H54 (cell line): Measurements from ENCODE around the gene KSR2.

Source experiments
- DNase-seq: peaks from one replicate; pipeline ENCODE4 v3.0.0; 2011; ENCODE audit warnings: low spot score, mixed read lengths; ENCODE audit not compliant: insufficient read length
- FAIRE-seq: peaks from 3 replicates; lab custom pipeline; 2011; peaks lifted over from hg19 to GRCh38; lab: Jason Lieb, UNC
- POLR2A ChIP-seq: IDR thresholded peaks from 2 replicates; pipeline ENCODE4 v1.6.1; 2011; ENCODE audit warnings: low read depth, mild to moderate bottlenecking, low read length

KSR2 gene

DNA sequence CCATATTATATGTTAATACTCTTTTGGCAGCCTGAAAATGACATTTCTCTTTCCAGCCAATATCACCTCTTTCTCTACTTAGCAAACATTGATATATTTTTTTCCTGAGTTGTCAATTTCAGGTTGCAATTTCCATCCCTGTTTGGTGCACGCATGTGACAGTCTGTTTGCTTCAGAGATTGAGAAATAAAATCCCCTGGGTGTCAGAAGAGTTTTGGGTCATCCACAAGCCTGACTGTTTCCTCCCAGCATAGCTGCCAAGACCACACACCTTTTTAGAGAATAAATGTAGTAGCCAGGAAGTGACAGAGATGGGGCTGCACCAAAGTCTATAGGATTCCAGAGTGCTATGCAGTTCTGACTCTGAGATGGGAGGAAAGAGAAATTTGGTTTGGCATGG is 462.5 kb downstream of the KSR2 start:
- TF ChIP-seq POLR2A: no peak
- no peak for FAIRE-seq
- DNase-seq: no peak

DNA sequence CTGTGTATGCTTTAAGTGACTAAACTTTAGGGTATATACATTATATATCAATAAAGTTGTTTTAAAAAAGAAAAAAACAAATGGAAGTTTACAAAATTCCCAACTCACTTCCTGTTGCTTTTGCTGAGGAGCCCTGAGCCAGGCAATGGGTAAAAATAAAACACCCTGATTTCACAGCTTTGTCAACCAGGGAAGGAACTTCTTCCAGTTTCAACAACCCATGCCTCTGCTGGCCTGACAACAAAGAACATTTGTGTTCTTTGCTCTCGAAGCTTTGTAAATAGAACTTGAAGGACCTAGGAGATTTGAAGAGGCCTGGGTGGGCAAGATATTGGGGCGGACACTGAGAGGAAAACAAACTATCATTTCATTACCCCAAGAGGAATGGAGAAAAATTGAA is 466.2 kb downstream of the KSR2 start:
- DNase-seq: no peak
- no peak for TF ChIP-seq POLR2A
- FAIRE-seq: no peak

GRCh38 chr12:117502233-117502632 is 466.6 kb downstream of the KSR2 start:
- no peak for DNase-seq
- TF ChIP-seq POLR2A: no peak
- no peak for FAIRE-seq

GRCh38 chr12:117501076-117501869 is 467.5 kb downstream of the KSR2 start:
- no peak for FAIRE-seq

DNA sequence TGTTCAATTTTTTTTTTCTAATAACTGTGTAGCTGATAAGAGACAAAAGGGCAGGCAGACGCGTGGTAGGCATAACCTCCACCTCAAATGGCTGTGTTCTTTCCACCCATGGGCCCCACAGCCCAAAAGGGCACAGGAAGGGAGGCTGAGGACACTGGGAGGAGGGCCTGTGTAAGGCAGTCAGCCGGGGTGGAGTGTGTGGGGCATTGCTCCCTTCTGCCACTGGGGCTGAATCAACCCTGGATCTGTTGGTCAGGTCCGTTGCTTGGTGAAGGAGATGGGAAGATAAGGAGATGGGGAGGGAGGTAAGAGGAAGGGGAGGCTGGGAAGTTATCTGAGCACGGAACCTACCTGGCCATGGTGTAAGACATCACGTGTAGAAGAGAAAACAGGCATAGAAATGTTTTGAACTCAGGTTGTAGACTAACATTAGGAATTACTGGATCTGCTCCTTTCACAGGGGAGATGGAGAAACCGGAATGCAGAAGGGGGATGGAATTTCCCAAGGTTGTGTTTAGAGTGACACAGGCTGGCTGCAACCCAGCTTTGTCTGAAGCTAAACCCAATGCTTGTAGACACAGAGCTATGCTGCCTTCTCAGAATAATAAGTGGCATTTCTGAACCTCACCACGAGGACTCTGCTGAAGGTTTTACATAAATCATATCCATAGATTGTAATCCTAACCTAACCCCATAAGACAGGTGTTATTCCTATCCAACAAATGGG is 468.9 kb downstream of the KSR2 start:
- no peak for DNase-seq
- TF ChIP-seq POLR2A: no peak
- FAIRE-seq: no peak

More at GRCh38 chr12:117501076-117501869, 467.5 kb downstream of the KSR2 start:
- no peak for TF ChIP-seq POLR2A
- no peak for DNase-seq

GRCh38 chr12:117498880-117499279 is 469.9 kb downstream of the KSR2 start:
- DNase-seq (no peak), FAIRE-seq (no peak)
- TF ChIP-seq POLR2A: no peak

DNA sequence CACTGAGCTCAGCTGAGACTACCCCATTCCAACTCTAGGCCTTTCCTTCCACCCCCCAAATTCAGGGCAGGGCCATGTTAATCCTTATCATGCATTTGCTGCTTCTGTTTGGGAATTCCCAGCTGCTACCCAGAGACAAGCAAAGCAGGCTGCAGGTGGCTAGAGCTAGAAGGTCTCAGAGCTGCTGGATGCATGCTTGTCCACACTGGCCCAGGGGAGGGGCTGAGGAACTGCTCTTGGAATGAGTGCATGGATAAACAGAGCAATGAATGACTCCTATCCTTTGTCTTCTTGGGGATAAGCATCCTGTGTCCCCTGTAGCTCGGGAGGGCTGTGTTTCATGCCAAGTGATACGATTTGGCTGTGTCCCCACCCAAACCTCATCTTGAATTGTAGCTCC is 470.5 kb downstream of the KSR2 start:
- no peak for TF ChIP-seq POLR2A
- DNase-seq: no peak
- no peak for FAIRE-seq

GRCh38 chr12:117497407-117497806 is 471.4 kb downstream of the KSR2 start:
- no peak for TF ChIP-seq POLR2A

DNA sequence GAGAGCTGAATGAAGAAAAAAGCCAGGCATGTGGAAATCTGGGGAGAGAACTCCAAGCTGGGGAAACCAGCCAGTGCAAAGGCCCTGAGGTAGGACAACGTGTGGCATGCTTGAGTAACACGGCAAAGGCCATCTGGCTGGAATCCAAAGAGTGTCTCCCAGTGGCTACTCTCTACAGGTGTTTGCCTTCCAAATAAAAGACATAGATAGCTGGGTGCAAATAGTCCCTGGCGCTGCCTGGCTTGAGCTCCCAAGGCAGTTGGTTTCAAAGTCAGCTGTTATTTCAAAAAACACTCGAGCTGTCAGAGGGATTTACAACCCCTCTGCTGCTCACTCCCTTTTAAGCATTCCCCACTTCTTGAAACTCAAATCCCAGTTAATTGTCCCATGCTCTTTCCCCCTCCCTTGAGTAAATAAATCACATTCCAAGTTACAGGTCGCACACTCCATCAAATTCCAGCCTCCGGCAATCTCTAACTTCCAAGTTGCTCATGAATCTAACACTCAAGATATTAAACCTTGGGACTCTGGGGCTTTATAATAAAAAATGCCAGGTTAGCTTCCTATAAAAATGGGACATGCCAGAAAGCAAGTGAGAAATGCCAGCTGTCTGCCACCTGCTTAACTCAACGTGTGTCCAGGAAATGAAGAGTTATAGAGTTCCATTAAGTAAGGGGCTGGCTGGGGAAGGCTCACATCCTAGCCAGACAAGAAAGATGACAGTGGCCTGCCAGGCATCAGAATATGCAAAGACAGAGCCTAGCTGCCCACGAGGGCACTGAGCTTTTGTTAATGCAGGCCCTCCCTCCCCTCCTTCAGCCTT is 473.7 kb downstream of the KSR2 start:
- TF ChIP-seq POLR2A: no peak
- no peak for FAIRE-seq
- no peak for DNase-seq

More at GRCh38 chr12:117497407-117497806, 471.4 kb downstream of the KSR2 start:
- DNase-seq: no peak
- no peak for FAIRE-seq

DNA sequence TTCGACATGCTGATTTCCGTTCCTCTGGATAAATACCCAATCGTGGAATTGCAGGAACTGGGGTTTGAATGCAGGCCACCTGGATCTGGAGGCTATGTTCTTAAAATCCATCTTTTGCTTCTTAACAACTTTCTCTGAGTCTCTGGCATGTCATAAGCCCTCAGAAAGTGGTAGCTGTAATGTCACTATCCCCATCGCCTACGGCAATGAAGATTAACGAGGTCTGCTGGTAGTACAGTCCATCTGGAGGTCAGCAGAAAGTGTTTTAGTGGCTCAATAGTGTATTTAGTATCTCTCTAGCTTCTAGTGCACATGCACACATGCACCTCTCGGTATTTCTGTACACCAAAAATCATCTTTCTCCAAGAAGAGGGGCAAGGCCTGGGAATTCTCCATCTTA is 477.1 kb downstream of the KSR2 start:
- TF ChIP-seq POLR2A: no peak
- FAIRE-seq: no peak
- no peak for DNase-seq

DNA sequence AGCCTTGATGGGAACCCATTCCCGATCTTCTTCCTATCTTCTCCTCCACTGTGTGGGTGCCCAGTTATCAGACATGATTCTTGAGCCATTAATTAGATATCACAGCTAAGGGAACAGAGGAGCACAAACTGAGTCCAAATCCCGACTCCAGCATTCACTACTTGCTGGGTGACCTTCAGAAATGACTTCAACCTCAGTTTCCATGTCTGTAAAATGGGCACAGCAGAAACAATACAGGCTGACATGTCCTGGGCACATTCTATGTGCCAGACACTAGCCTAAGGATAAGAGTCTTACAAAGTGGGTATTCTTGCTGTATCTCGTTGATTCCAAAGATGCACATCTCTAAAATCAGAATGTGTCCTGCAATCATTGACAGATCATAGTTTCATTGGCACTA is 478.7 kb downstream of the KSR2 start:
- FAIRE-seq: no peak
- DNase-seq: no peak
- TF ChIP-seq POLR2A: no peak

DNA sequence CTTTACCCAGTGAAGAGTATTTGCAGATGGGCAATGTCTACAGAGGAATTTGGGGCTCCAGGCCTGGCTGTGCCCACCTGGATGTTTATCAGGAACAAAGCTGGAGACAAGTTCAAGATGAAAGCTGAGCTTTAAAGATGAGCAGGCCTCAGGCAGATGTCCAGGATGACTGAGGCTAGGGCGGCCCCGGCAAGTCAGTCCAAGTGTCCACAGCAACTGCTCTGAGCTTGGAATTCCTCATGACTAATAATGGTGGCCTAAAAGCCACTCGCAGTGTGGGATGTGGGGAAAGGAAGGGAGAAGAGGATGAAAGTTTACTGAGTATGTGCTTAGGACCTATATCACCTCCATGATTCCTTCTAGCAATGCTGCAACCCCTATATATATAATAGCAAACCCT is 479.1 kb downstream of the KSR2 start:
- TF ChIP-seq POLR2A: no peak
- DNase-seq (no peak), FAIRE-seq (no peak)

DNA sequence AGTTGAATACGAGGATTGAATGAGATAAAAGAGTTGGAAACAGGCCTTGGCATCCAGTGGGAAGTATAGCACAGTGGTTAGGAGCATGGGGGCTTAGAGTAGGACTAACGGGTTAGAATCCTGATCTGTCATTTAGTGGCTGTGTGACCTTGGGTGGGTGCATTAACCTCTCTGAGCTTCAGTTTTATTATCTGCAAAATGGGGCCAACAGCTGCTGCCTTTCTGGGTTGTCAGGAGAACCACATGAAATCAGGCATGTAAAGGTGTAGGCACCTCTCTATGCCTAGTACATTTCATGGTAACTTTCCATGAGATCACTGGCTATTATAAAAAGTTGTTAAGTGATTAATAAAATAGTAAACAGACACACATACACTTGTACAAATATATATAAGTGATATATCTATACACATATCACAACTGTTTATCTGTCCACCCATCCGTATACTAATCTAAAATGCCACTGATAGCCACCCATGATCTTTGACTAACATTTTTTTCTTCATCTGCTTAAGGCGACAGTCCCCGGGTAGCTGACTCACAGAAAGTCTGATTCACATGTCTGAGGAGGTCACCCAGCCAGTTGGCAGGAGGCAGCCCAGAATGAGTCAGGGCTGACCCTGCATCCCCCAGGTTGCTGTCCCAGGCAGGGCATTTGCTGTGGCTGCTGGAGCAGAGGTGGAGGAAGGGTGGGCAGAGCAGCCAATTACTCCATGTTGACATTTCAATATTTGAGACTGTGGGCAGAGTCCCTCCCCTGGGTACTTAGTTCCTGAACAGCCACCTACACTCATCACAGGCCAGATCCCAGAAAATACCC is 481.7 kb downstream of the KSR2 start:
- no peak for TF ChIP-seq POLR2A
- no peak for FAIRE-seq
- peak; percentile 62 for DNase-seq
